Measurements from ENCODE around the gene STK26.

Gene STK26

GRCh38 chrX:132025041-132025440 lies 1.9 kb downstream of the STK26 start:
- Histone ChIP-seq H3K4me2 (ENCODE audit: low read length) (peak overlapping the region; percentile 83), H3K79me2 (ENCODE audit: insufficient read depth, low read length) (peaks cover 61% of the 10 kb centered on the region), H3K4me3 (ENCODE audit: low read depth, low read length, poor library complexity, severe bottlenecking) (peak overlapping the region; percentile 89)

GRCh38 chrX:132030264-132030663 lies 7.2 kb downstream of the STK26 start:
- peaks cover 93% of the 10 kb centered on the region for H3K4me1 ChIP-seq (ENCODE audit: insufficient read depth, low read length, severe bottlenecking)
- no peak overlapping the region for H3K4me3 ChIP-seq (ENCODE audit: low read depth, low read length, poor library complexity, severe bottlenecking)
- H3K9me3 ChIP-seq (ENCODE audit: low read length): no peaks in the 10 kb centered on the region
- H3K36me3 ChIP-seq (ENCODE audit: insufficient read depth, low read length): peaks cover 7% of the 10 kb centered on the region; the same call in 1 of the 2 replicates
- H3K9ac ChIP-seq (ENCODE audit: low read length): no peak overlapping the region
- no peak overlapping the region for H3K27ac ChIP-seq (ENCODE audit: low read depth, low read length, poor library complexity, severe bottlenecking)
- H3K9me2 ChIP-seq (ENCODE audit: low read depth, low read length): no peaks in the 10 kb centered on the region
- no peaks in the 10 kb centered on the region for H4K20me1 ChIP-seq (ENCODE audit: insufficient read depth, low read length)
- H3K79me2 ChIP-seq (ENCODE audit: insufficient read depth, low read length): peaks cover 91% of the 10 kb centered on the region
- no peak overlapping the region for H2AFZ ChIP-seq (ENCODE audit: low read length)
- no peaks in the 10 kb centered on the region for H3K27me3 ChIP-seq (ENCODE audit: insufficient read depth, low read length)
- no peaks in the 10 kb centered on the region for H3F3A ChIP-seq (ENCODE audit: insufficient read depth, low read length)
- TF ChIP-seq EZH2 (IDR thresholded peaks at IDR 0.05; ENCODE audit: borderline replicate concordance, low read length): no peak
- no peak for TF ChIP-seq CTCF (IDR thresholded peaks at IDR 0.05; ENCODE audit: low read length)
- no peak overlapping the region for H3K4me2 ChIP-seq (ENCODE audit: low read length)

More at GRCh38 chrX:132025041-132025440, 1.9 kb downstream of the STK26 start:
- Histone ChIP-seq H3K27me3 (ENCODE audit: insufficient read depth, low read length) (no peaks in the 10 kb centered on the region), H3K36me3 (ENCODE audit: insufficient read depth, low read length) (peaks cover 7% of the 10 kb centered on the region; the same call in 1 of the 2 replicates), H4K20me1 (ENCODE audit: insufficient read depth, low read length) (no peaks in the 10 kb centered on the region), H2AFZ (ENCODE audit: low read length) (no peak overlapping the region), H3K27ac (ENCODE audit: low read depth, low read length, poor library complexity, severe bottlenecking) (peak overlapping the region; percentile 78), H3K4me1 (ENCODE audit: insufficient read depth, low read length, severe bottlenecking) (peaks cover 54% of the 10 kb centered on the region), H3K9ac (ENCODE audit: low read length) (peak overlapping the region; percentile 91), H3K9me3 (ENCODE audit: low read length) (no peaks in the 10 kb centered on the region), H3K9me2 (ENCODE audit: low read depth, low read length) (no peaks in the 10 kb centered on the region), H3F3A (ENCODE audit: insufficient read depth, low read length) (no peaks in the 10 kb centered on the region)
- TF ChIP-seq CTCF (IDR thresholded peaks at IDR 0.05; ENCODE audit: low read length) (no peak), EZH2 (IDR thresholded peaks at IDR 0.05; ENCODE audit: borderline replicate concordance, low read length) (no peak)

- Histone ChIP-seq H3K4me2 (ENCODE audit: low read length) (peak overlapping the region; percentile 42; the same call in 1 of the 2 replicates), H3K9ac (ENCODE audit: low read length) (no peak overlapping the region), H3K27me3 (ENCODE audit: insufficient read depth, low read length) (no peaks in the 10 kb centered on the region), H2AFZ (ENCODE audit: low read length) (no peak overlapping the region), H4K20me1 (ENCODE audit: insufficient read depth, low read length) (no peaks in the 10 kb centered on the region), H3K36me3 (ENCODE audit: insufficient read depth, low read length) (peaks cover 7% of the 10 kb centered on the region; the same call in 1 of the 2 replicates), H3F3A (ENCODE audit: insufficient read depth, low read length) (no peaks in the 10 kb centered on the region), H3K4me3 (ENCODE audit: low read depth, low read length, poor library complexity, severe bottlenecking) (no peak overlapping the region), H3K27ac (ENCODE audit: low read depth, low read length, poor library complexity, severe bottlenecking) (peak overlapping the region; percentile 65), H3K4me1 (ENCODE audit: insufficient read depth, low read length, severe bottlenecking) (peaks cover 81% of the 10 kb centered on the region), H3K79me2 (ENCODE audit: insufficient read depth, low read length) (peaks cover 87% of the 10 kb centered on the region), H3K9me3 (ENCODE audit: low read length) (no peaks in the 10 kb centered on the region), H3K9me2 (ENCODE audit: low read depth, low read length) (no peaks in the 10 kb centered on the region)
- TF ChIP-seq CTCF (IDR thresholded peaks at IDR 0.05; ENCODE audit: low read length) (no peak), EZH2 (IDR thresholded peaks at IDR 0.05; ENCODE audit: borderline replicate concordance, low read length) (no peak)
Observed at GRCh38 chrX:132031867-132032266, 8.8 kb downstream of the STK26 start.
